Upper lobe of right lung (tissue), 1 donor: ENCODE results near the gene FCAMR. TPM values are rescaled to one million over a fixed set of nuclear protein-coding genes. Genes with fewer than 3 reads are reported as not detected.

Experiments used
- ATAC-seq: fragments of 200-7000 bp; cut with Tn5 transposase; one replicate; pipeline ENCODE4 v1.9.1; 2020; ENCODE audit warnings: mild to moderate bottlenecking, moderate library complexity
- DNase-seq: peaks from one replicate; pipeline ENCODE4 v3.0.0-alpha.2; 2020
- H3K27ac ChIP-seq: fragments of 200-600 bp; one replicate; pipeline ENCODE4 v1.8.0; 2022
- H3K27me3 ChIP-seq: fragments of 200-600 bp; one replicate; pipeline ENCODE4 v1.8.0; 2022; ENCODE audit warnings: mild to moderate bottlenecking
- H3K36me3 ChIP-seq: fragments of 200-600 bp; one replicate; pipeline ENCODE4 v1.8.0; 2022
- H3K4me1 ChIP-seq: fragments of 200-600 bp; one replicate; pipeline ENCODE4 v1.8.0; 2022
- H3K4me3 ChIP-seq: fragments of 200-600 bp; one replicate; pipeline ENCODE4 v1.8.0; 2022; ENCODE audit warnings: mild to moderate bottlenecking
- H3K9me3 ChIP-seq: fragments of 200-600 bp; one replicate; pipeline ENCODE4 v1.8.0; 2022
- CTCF ChIP-seq: fragments of 200-600 bp; IDR thresholded peaks from one replicate; pipeline ENCODE4 v1.8.0; 2022; ENCODE audit warnings: antibody characterized with exemption
- intact Hi-C: fragments of 100-400 bp; cut with DNase I; formaldehyde crosslinking; loops from one replicate; pipeline ENCODE4 v1.11.0; 2022
- total RNA-seq: library from RNA; stranded (reverse); fragmentation: NEBNext Ultra II Directional; extraction: Animal tissue kit (Norgen Biotek cat#: 25700); gene quantifications from one replicate; pipeline ENCODE4 v1.2.1, GENCODE V29; 2021
- donor health status: DM: no; HTN: yes; CAD: no; lungs with severe emphysema.

FCAMR gene
- total RNA-seq, 1 donor from 2014 or later, result not detected

GRCh38 chr1:207009182-207009850, 39.1 kb upstream of the FCAMR start:
- DNase-seq (no peak), ATAC-seq (no peak)
- Histone ChIP-seq H3K4me3 (no peak overlapping the region), H3K27me3 (no peaks in the 10 kb centered on the region), H3K4me1 (peaks cover 23% of the 10 kb centered on the region), H3K9me3 (no peaks in the 10 kb centered on the region), H3K27ac (peak overlapping the region; percentile 77), H3K36me3 (no peaks in the 10 kb centered on the region)
- intact Hi-C loops, result no loop called here
- no peak for TF ChIP-seq CTCF

- ATAC-seq (peak; percentile 48), DNase-seq (no peak)
- Histone ChIP-seq H3K4me1 (peaks cover 23% of the 10 kb centered on the region), H3K27ac (peak overlapping the region; percentile 77), H3K36me3 (no peaks in the 10 kb centered on the region), H3K9me3 (no peaks in the 10 kb centered on the region), H3K4me3 (no peak overlapping the region), H3K27me3 (no peaks in the 10 kb centered on the region)
- TF ChIP-seq CTCF, result no peak
- intact Hi-C loops, result no loop called here
Measured at GRCh38 chr1:207007352-207008033, 37.2 kb upstream of the FCAMR start.

GRCh38 chr1:207006914-207007313, 36.7 kb upstream of the FCAMR start:
- no peak for TF ChIP-seq CTCF
- ATAC-seq, result no peak

GRCh38 chr1:207006083-207006482, 35.8 kb upstream of the FCAMR start:
- ATAC-seq, result no peak
- no peak for DNase-seq
- Histone ChIP-seq H3K9me3 (no peaks in the 10 kb centered on the region), H3K27me3 (no peaks in the 10 kb centered on the region), H3K36me3 (no peaks in the 10 kb centered on the region), H3K27ac (peak overlapping the region; percentile 39), H3K4me1 (peaks cover 26% of the 10 kb centered on the region), H3K4me3 (no peak overlapping the region)
- no peak for TF ChIP-seq CTCF
- intact Hi-C loops, result no loop called here

More at GRCh38 chr1:207006914-207007313, 36.7 kb upstream of the FCAMR start:
- peak overlapping the region; percentile 77 for H3K27ac ChIP-seq
- no peaks in the 10 kb centered on the region for H3K36me3 ChIP-seq
- no peaks in the 10 kb centered on the region for H3K9me3 ChIP-seq
- no peak overlapping the region for H3K4me3 ChIP-seq
- H3K4me1 ChIP-seq, result peaks cover 25% of the 10 kb centered on the region
- H3K27me3 ChIP-seq, result no peaks in the 10 kb centered on the region
- no peak for DNase-seq
- intact Hi-C loops, result no loop called here

GRCh38 chr1:207004931-207005830, 34.9 kb upstream of the FCAMR start:
- Histone ChIP-seq H3K27me3 (no peaks in the 10 kb centered on the region), H3K4me3 (no peak overlapping the region), H3K9me3 (no peaks in the 10 kb centered on the region), H3K36me3 (no peaks in the 10 kb centered on the region), H3K27ac (peak overlapping the region; percentile 39), H3K4me1 (peaks cover 26% of the 10 kb centered on the region)
- DNase-seq, result no peak
- TF ChIP-seq CTCF, result peak; percentile 71
- ATAC-seq, result peak; percentile 65
- intact Hi-C loops, result no loop called here
